Fibroblast of pulmonary artery (primary cell): ENCODE data around the gene MEF2C.

ENCODE experiments used
- DNase-seq: peaks from one replicate; pipeline ENCODE4 v3.0.0-alpha.2; 2010; ENCODE audit warnings: low read depth
- H3K4me3 ChIP-seq: replicated peaks from 2 replicates; pipeline ENCODE4 v1.5.1; 2011; ENCODE audit warnings: low read depth, mild to moderate bottlenecking, control low read depth, low read length, moderate library complexity
- CTCF ChIP-seq: IDR thresholded peaks from 2 replicates; pipeline ENCODE4 v1.5.1; 2011; ENCODE audit warnings: mild to moderate bottlenecking, control low read depth, low read length, inconsistent platforms; ENCODE audit errors: missing control alignments

Gene MEF2C

GRCh38 chr5:88875341-88876234 is 7.4 kb downstream of the MEF2C start:
- no peak for TF ChIP-seq CTCF
- H3K4me3 ChIP-seq: no peak overlapping the region
- DNase-seq: peak; percentile 34

GRCh38 chr5:88873447-88873846 is 9.5 kb downstream of the MEF2C start:
- no peak for DNase-seq
- no peak overlapping the region for H3K4me3 ChIP-seq
- TF ChIP-seq CTCF: no peak

GRCh38 chr5:88872971-88873370 is 10.0 kb downstream of the MEF2C start:
- TF ChIP-seq CTCF: no peak
- H3K4me3 ChIP-seq: no peak overlapping the region
- DNase-seq: no peak

- DNase-seq: no peak
- no peak overlapping the region for H3K4me3 ChIP-seq
- no peak for TF ChIP-seq CTCF
Measured at GRCh38 chr5:88870285-88870684, 12.7 kb downstream of the MEF2C start.

DNA sequence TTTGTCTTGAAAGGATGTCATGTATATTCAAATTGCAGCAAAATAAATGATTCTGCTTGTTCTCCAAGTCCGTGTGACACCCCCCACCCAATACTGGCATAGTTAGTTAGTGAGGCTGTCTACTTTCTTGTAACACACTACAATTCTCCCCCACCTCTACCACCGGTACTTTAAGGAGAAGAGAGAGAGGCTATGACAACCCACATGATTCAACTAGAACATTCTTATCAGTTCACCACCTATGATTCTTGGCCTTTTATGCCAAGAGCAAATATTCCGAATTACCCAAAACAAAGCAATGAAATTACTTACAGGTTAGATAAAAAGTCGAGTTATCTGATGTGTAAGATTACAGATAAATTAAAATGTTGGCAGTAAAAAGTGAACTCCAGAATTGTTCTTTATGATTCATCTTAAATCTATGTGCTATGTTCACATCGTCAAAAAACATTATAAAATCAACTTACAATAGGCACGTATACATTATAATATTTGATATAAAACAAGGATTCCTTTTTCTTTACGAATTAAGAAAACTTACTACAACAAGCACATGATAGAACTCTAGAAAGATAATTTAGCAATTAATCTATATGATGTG is 14.4 kb downstream of the MEF2C start:
- TF ChIP-seq CTCF: no peak
- no peak overlapping the region for H3K4me3 ChIP-seq
- no peak for DNase-seq

DNA sequence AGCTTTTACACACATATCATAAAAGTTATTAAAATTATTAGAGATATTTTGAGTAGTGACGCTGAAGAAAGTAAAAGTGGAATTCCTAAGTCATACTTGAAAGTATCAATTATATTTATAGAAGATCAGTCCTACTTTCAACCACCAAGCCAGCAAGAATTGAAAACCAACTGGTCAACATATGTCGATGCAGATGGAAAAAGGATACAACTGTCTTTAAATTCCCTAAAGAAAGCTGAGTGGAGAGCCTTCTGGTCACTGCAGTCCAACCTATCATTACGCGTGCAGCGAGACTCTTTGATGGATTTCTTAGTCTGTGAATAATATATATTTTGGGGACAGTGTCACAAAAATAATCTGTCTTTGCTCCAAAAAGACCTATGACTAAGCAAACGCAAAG is 15.3 kb downstream of the MEF2C start:
- H3K4me3 ChIP-seq: no peak overlapping the region
- DNase-seq: no peak
- TF ChIP-seq CTCF: no peak
